ENCODE measurements around the gene CAPS. TPM values are rescaled to one million over a fixed set of nuclear protein-coding genes. Genes with fewer than 3 reads are reported as not detected.
A peak's percentile ranks its signal among the peaks of the same experiment; 100 is the strongest.

Gene CAPS
- total RNA-seq, 2 donors from 2014 or later = 7.6 to 8.6 TPM

- no peak overlapping the region for H3K27ac Mint-ChIP-seq
- DNase-seq (ENCODE audit: low spot score) (no peak), ATAC-seq (peak in 1 of 2 donors; percentile 45)
These were observed 29.6 kb downstream of the CAPS start for GRCh38 chr19:5943623-5944022.

GRCh38 chr19:5947435-5947834 lies 33.4 kb downstream of the CAPS start:
- no peak overlapping the region for H3K4me3 Mint-ChIP-seq
- no peaks in the 10 kb centered on the region for H3K27me3 Mint-ChIP-seq
- peaks cover 46 to 53% of the 10 kb centered on the region in 2 donors for H3K4me1 Mint-ChIP-seq (ENCODE audit: low read depth in 2 of 2)
- H3K36me3 Mint-ChIP-seq = peaks cover 5% of the 10 kb centered on the region
- peak overlapping the region; percentile 21 to 51 for H3K27ac Mint-ChIP-seq
- ATAC-seq = no peak
- H3K9me3 Mint-ChIP-seq = no peaks in the 10 kb centered on the region
- no peak for DNase-seq (ENCODE audit: low spot score)

More at GRCh38 chr19:5943623-5944022, 29.6 kb downstream of the CAPS start:
- Mint-ChIP-seq H3K4me1 (ENCODE audit: low read depth in 2 of 2) (peaks cover 16 to 30% of the 10 kb centered on the region in 2 donors), H3K27me3 (no peaks in the 10 kb centered on the region), H3K9me3 (no peaks in the 10 kb centered on the region), H3K36me3 (no peaks in the 10 kb centered on the region), H3K4me3 (no peak overlapping the region)

- H3K4me3 Mint-ChIP-seq = peak overlapping the region; percentile 20
- ATAC-seq (peak in 1 of 2 donors; percentile 25), DNase-seq (ENCODE audit: low spot score) (no peak)
- H3K36me3 Mint-ChIP-seq = peaks cover 5% of the 10 kb centered on the region
- H3K4me1 Mint-ChIP-seq (ENCODE audit: low read depth in 2 of 2) = peaks cover 61 to 64% of the 10 kb centered on the region in 2 donors
- peak overlapping the region; percentile 58 to 77 for H3K27ac Mint-ChIP-seq
- no peaks in the 10 kb centered on the region for H3K27me3 Mint-ChIP-seq
- H3K9me3 Mint-ChIP-seq = no peaks in the 10 kb centered on the region
These were observed 34.9 kb downstream of the CAPS start for GRCh38 chr19:5948752-5949564.

- no peak overlapping the region for H3K4me3 Mint-ChIP-seq
- no peaks in the 10 kb centered on the region for H3K27me3 Mint-ChIP-seq
- peaks cover 5% of the 10 kb centered on the region for H3K36me3 Mint-ChIP-seq
- no peaks in the 10 kb centered on the region for H3K9me3 Mint-ChIP-seq
- DNase-seq (ENCODE audit: low spot score) (no peak), ATAC-seq (no peak)
- H3K27ac Mint-ChIP-seq = peak overlapping the region; percentile 58 to 77
- peaks cover 66 to 67% of the 10 kb centered on the region in 2 donors for H3K4me1 Mint-ChIP-seq (ENCODE audit: low read depth in 2 of 2)
These were observed 35.8 kb downstream of the CAPS start for GRCh38 chr19:5949792-5950305.

- no peak for ATAC-seq
- Mint-ChIP-seq H3K9me3 (no peaks in the 10 kb centered on the region), H3K36me3 (peaks cover 5% of the 10 kb centered on the region), H3K4me3 (no peak overlapping the region), H3K27me3 (no peaks in the 10 kb centered on the region), H3K27ac (peak overlapping the region; percentile 49 to 77), H3K4me1 (ENCODE audit: low read depth in 2 of 2) (peaks cover 63 to 64% of the 10 kb centered on the region in 2 donors)
- DNase-seq (ENCODE audit: low spot score) = no peak
These were observed 36.7 kb downstream of the CAPS start for GRCh38 chr19:5950741-5951140.

- ATAC-seq = no peak
These were observed 37.3 kb downstream of the CAPS start for GRCh38 chr19:5951338-5951861.

GRCh38 chr19:5952193-5953029 lies 38.4 kb downstream of the CAPS start:
- Mint-ChIP-seq H3K27ac (peak overlapping the region; percentile 79 to 93), H3K4me3 (peak overlapping the region; percentile 69), H3K27me3 (no peaks in the 10 kb centered on the region), H3K4me1 (ENCODE audit: low read depth in 2 of 2) (peaks cover 61 to 65% of the 10 kb centered on the region in 2 donors), H3K9me3 (no peaks in the 10 kb centered on the region), H3K36me3 (peaks cover 5% of the 10 kb centered on the region)
- no peak for ATAC-seq
- no peak for DNase-seq (ENCODE audit: low spot score)

More at GRCh38 chr19:5951338-5951861, 37.3 kb downstream of the CAPS start:
- no peak for DNase-seq (ENCODE audit: low spot score)
- peak overlapping the region; percentile 49 to 77 for H3K27ac Mint-ChIP-seq
- peaks cover 5% of the 10 kb centered on the region for H3K36me3 Mint-ChIP-seq
- peaks cover 60 to 63% of the 10 kb centered on the region in 2 donors for H3K4me1 Mint-ChIP-seq (ENCODE audit: low read depth in 2 of 2)
- H3K27me3 Mint-ChIP-seq = no peaks in the 10 kb centered on the region
- H3K4me3 Mint-ChIP-seq = no peak overlapping the region
- H3K9me3 Mint-ChIP-seq = no peaks in the 10 kb centered on the region

GRCh38 chr19:5953030-5953589 lies 39.1 kb downstream of the CAPS start:
- H3K9me3 Mint-ChIP-seq = no peaks in the 10 kb centered on the region
- peak overlapping the region; percentile 69 for H3K4me3 Mint-ChIP-seq
- peaks cover 59 to 65% of the 10 kb centered on the region in 2 donors for H3K4me1 Mint-ChIP-seq (ENCODE audit: low read depth in 2 of 2)
- DNase-seq (ENCODE audit: low spot score) (no peak), ATAC-seq (peak in 1 of 2 donors; percentile 40)
- H3K27me3 Mint-ChIP-seq = no peaks in the 10 kb centered on the region
- H3K27ac Mint-ChIP-seq = peak overlapping the region; percentile 79 to 93
- H3K36me3 Mint-ChIP-seq = peaks cover 5% of the 10 kb centered on the region

- Mint-ChIP-seq H3K4me3 (peak overlapping the region; percentile 69), H3K27me3 (no peaks in the 10 kb centered on the region), H3K36me3 (peaks cover 5% of the 10 kb centered on the region), H3K9me3 (no peaks in the 10 kb centered on the region), H3K4me1 (ENCODE audit: low read depth in 2 of 2) (peaks cover 58 to 63% of the 10 kb centered on the region in 2 donors), H3K27ac (peak overlapping the region; percentile 79 to 93)
- DNase-seq (ENCODE audit: low spot score) (no peak), ATAC-seq (peak; percentile 48 to 69)
These were observed 39.7 kb downstream of the CAPS start for GRCh38 chr19:5953680-5954213.

GRCh38 chr19:5954293-5954692 lies 40.2 kb downstream of the CAPS start:
- no peaks in the 10 kb centered on the region for H3K9me3 Mint-ChIP-seq
- H3K27me3 Mint-ChIP-seq = no peaks in the 10 kb centered on the region
- peaks cover 58% of the 10 kb centered on the region in 2 donors for H3K4me1 Mint-ChIP-seq (ENCODE audit: low read depth in 2 of 2)
- H3K4me3 Mint-ChIP-seq = peak overlapping the region; percentile 69
- no peak for DNase-seq (ENCODE audit: low spot score)
- peaks cover 5% of the 10 kb centered on the region for H3K36me3 Mint-ChIP-seq
- no peak for ATAC-seq
- peak overlapping the region; percentile 79 to 93 for H3K27ac Mint-ChIP-seq

- DNase-seq (ENCODE audit: low spot score) (no peak), ATAC-seq (no peak)
- Mint-ChIP-seq H3K4me1 (ENCODE audit: low read depth in 2 of 2) (peaks cover 56 to 58% of the 10 kb centered on the region in 2 donors), H3K27ac (peak overlapping the region; percentile 37 to 61), H3K4me3 (peak overlapping the region; percentile 20), H3K9me3 (no peaks in the 10 kb centered on the region), H3K27me3 (no peaks in the 10 kb centered on the region), H3K36me3 (no peaks in the 10 kb centered on the region)
These were observed 41.5 kb downstream of the CAPS start for GRCh38 chr19:5955636-5955935.

GRCh38 chr19:5956323-5956722 lies 42.3 kb downstream of the CAPS start:
- Mint-ChIP-seq H3K4me3 (no peak overlapping the region), H3K27ac (peak overlapping the region in 1 of 2 donors; percentile 61), H3K4me1 (ENCODE audit: low read depth in 2 of 2) (peaks cover 55 to 60% of the 10 kb centered on the region in 2 donors), H3K9me3 (no peaks in the 10 kb centered on the region), H3K36me3 (no peaks in the 10 kb centered on the region), H3K27me3 (no peaks in the 10 kb centered on the region)
- DNase-seq (ENCODE audit: low spot score) (no peak), ATAC-seq (no peak)

GRCh38 chr19:5956728-5957127 lies 42.7 kb downstream of the CAPS start:
- H3K27me3 Mint-ChIP-seq = no peaks in the 10 kb centered on the region
- H3K4me1 Mint-ChIP-seq (ENCODE audit: low read depth in 2 of 2) = peaks cover 54 to 61% of the 10 kb centered on the region in 2 donors
- DNase-seq (ENCODE audit: low spot score) (no peak), ATAC-seq (no peak)
- H3K9me3 Mint-ChIP-seq = no peaks in the 10 kb centered on the region
- H3K27ac Mint-ChIP-seq = no peak overlapping the region
- H3K36me3 Mint-ChIP-seq = no peaks in the 10 kb centered on the region
- H3K4me3 Mint-ChIP-seq = no peak overlapping the region
